ENCODE results near the gene ZC3HAV1. TPM values are rescaled to one million over a fixed set of nuclear protein-coding genes. Genes with fewer than 3 reads are reported as not detected.
"Not testable (repeated sequence)": the region's sequence is repeated elsewhere in the genome, so short reads cannot be mapped to it uniquely, and the experiment has no call there.

The ZC3HAV1 gene
- total RNA-seq, 3 donors from 2014 or later: 36.5 to 38.9 (median 38.4) TPM

DNA sequence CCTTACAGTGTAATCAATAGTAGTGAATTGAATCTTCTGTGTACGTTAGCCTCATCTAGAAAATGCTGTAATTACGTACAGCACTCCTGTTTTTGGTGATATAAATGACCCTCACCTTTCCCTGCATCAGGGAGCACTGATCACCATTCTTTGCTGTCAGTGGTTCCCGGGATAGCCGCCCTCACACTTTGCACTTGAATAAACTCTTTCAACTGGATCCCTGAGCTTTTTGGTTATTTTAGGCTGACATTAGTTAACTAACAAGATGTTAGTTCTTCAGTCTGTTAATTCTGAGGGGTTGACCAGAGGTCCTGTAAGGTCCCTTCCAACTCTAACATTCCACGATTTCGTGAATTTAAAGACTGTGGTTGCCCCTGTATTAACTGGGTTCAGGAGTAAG lies 23.4 kb upstream of the ZC3HAV1 start:
- Histone ChIP-seq H3K4me3 (no peak overlapping the region), H3K9me3 (no peaks in the 10 kb centered on the region), H3K36me3 (ENCODE audit: low read depth) (no peaks in the 10 kb centered on the region), H3K4me1 (ENCODE audit: low read depth) (peaks cover 4% of the 10 kb centered on the region)
- TF ChIP-seq, protein P1, sequence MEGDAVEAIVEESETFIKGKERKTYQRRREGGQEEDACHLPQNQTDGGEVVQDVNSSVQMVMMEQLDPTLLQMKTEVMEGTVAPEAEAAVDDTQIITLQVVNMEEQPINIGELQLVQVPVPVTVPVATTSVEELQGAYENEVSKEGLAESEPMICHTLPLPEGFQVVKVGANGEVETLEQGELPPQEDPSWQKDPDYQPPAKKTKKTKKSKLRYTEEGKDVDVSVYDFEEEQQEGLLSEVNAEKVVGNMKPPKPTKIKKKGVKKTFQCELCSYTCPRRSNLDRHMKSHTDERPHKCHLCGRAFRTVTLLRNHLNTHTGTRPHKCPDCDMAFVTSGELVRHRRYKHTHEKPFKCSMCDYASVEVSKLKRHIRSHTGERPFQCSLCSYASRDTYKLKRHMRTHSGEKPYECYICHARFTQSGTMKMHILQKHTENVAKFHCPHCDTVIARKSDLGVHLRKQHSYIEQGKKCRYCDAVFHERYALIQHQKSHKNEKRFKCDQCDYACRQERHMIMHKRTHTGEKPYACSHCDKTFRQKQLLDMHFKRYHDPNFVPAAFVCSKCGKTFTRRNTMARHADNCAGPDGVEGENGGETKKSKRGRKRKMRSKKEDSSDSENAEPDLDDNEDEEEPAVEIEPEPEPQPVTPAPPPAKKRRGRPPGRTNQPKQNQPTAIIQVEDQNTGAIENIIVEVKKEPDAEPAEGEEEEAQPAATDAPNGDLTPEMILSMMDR (IDR thresholded peaks at IDR 0.05): no peak
- DNase-seq (no peak), ATAC-seq (no peak)
- intact Hi-C loops (cut with DNase I, micrococcal nuclease): no loop called here

DNA sequence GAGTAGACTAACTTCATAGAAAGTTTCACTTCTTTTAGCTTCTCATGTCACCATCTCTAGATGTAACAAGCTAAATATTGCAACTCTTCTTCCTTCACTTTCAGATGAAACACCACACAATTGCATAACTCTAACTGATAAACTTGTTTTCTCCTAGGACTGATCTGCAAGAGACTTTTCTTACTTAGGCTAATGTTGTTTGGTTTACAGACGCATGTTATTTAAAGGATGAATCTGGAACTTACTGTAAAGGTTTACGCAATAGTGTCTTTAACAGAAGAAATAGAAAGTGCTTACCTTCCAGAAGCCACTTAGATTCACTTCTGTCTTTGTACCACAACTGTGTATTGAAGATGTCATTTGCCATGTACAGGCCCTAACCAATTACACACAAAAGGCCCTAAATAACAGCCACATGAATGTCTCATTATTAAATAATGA lies 22.1 kb upstream of the ZC3HAV1 start:
- no peaks in the 10 kb centered on the region for H3K36me3 ChIP-seq (ENCODE audit: low read depth)
- H3K4me1 ChIP-seq (ENCODE audit: low read depth): peaks cover 6% of the 10 kb centered on the region
- no peak overlapping the region for H3K4me3 ChIP-seq
- H3K9me3 ChIP-seq: no peaks in the 10 kb centered on the region
- TF ChIP-seq, protein P1 (IDR thresholded peaks at IDR 0.05): no peak
- intact Hi-C loops (cut with DNase I, micrococcal nuclease): no loop called here
- no peak for ATAC-seq
- DNase-seq: no peak

DNA sequence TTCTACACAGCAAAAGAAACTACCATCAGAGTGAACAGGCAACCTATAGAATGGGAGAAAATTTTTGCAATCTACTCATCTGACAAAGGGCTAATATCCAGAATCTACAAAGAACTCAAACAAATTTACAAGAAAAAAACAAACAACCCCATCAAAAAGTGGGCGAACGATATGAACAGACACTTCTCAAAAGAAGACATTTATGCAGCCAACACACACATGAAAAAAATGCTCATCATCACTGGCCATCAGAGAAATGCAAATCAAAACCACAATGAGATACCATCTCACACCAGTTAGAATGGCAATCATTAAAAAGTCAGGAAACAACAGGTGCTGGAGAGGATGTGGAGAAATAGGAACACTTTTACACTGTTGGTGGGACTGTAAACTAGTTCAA lies 20.3 kb upstream of the ZC3HAV1 start:
- ATAC-seq; DNase-seq; H3K9me3 ChIP-seq; H3K4me1 ChIP-seq (ENCODE audit: low read depth); intact Hi-C loops (cut with DNase I, micrococcal nuclease); H3K4me3 ChIP-seq; H3K36me3 ChIP-seq (ENCODE audit: low read depth): not testable (repeated sequence)

DNA sequence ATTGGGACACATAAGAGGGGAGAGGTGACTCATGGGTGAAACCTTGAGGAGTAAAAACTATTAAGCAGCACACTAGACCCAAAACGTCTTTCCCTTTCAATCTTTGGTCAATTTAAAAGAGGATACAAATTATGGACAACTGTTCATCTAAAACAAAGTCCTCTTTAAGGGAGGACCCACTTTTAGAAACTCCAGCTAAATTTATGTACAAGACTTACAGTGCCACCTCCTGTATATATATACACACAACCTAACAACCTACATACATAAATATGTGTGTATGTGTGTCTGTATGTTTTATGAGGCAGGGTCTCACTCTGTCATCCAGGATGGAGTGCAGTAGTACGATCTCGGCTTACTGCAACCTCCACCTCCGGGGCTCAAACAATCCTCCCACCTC lies 18.1 kb upstream of the ZC3HAV1 start:
- Histone ChIP-seq H3K9me3 (no peaks in the 10 kb centered on the region), H3K4me1 (ENCODE audit: low read depth) (peaks cover 2% of the 10 kb centered on the region), H3K36me3 (ENCODE audit: low read depth) (no peaks in the 10 kb centered on the region), H3K4me3 (no peak overlapping the region)
- DNase-seq (no peak), ATAC-seq (no peak)
- intact Hi-C loops (cut with DNase I, micrococcal nuclease): no loop called here
- TF ChIP-seq, protein P1 (IDR thresholded peaks at IDR 0.05): no peak

DNA sequence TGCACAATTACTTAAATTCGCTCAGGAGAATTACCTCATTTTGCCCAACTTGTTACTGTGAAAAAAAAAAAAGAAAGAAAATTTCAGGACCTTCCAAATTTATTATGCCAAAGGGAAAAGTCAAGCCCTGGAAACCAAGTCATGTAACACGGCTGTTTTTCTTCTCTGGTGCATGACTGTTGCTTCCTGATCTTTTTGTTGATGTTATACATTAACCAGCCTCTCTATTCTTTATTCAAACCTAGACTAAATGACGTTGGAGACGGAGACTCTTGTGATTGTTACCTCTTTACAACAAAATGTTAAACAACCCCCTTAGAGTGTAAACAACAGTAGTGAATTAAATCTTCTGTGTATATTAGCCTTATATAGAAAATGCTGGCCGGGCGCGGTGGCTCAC lies 16.1 kb upstream of the ZC3HAV1 start:
- no peak overlapping the region for H3K4me3 ChIP-seq
- peaks cover 2% of the 10 kb centered on the region for H3K4me1 ChIP-seq (ENCODE audit: low read depth)
- TF ChIP-seq, protein P1 (IDR thresholded peaks at IDR 0.05): no peak
- intact Hi-C loops (cut with DNase I, micrococcal nuclease): no loop called here
- H3K36me3 ChIP-seq (ENCODE audit: low read depth): no peaks in the 10 kb centered on the region
- no peaks in the 10 kb centered on the region for H3K9me3 ChIP-seq
- ATAC-seq (peak; percentile 86), DNase-seq (no peak)

DNA sequence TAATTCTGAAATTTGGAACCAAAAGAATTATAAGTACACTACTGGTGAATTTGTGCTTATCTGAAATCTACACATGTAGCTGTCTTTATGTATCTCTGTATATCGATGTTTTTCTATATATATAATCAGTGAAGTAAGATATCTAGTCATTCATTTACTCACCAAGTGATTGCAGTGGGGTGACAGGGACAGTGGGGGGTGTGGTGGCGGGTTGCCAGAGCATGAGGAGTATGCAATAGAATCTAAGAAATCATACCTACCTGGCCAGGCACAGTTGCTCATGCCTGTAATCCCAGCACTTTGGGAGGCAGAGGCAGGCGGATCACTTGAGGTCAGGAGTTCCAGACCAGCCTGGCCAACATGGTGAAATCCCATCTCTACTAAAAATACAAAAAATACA lies 15.5 kb upstream of the ZC3HAV1 start:
- H3K4me1 ChIP-seq (ENCODE audit: low read depth); H3K4me3 ChIP-seq; ATAC-seq; H3K36me3 ChIP-seq (ENCODE audit: low read depth); intact Hi-C loops (cut with DNase I, micrococcal nuclease); H3K9me3 ChIP-seq: not testable (repeated sequence)
- DNase-seq: peak in 1 of 3 donors; percentile 41

All from mucosa of descending colon (tissue), 3 donors.